ENCODE data around the gene GRIK1.

Gene GRIK1

DNA sequence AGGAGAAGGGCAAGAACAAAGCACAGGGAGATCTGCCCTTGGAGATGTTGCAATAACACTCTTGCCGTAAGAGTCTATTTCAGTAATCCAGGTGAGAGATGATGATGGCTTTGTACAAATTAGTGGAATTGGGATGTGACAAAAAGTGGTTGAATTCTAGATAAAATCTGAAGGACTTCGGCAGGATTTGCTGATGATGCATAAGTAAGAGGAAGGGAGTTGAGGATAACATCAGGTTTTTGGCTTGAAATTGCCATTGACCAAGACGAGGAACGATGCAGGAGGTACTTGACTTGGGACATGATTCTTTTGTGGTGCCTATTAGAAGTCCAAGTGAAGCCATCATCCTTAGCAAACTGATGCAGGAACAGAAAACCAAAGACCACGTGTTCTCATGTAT lies 238.1 kb downstream of the GRIK1 start:
- H3K27ac ChIP-seq: no peak overlapping the region
- TF ChIP-seq, protein P1, sequence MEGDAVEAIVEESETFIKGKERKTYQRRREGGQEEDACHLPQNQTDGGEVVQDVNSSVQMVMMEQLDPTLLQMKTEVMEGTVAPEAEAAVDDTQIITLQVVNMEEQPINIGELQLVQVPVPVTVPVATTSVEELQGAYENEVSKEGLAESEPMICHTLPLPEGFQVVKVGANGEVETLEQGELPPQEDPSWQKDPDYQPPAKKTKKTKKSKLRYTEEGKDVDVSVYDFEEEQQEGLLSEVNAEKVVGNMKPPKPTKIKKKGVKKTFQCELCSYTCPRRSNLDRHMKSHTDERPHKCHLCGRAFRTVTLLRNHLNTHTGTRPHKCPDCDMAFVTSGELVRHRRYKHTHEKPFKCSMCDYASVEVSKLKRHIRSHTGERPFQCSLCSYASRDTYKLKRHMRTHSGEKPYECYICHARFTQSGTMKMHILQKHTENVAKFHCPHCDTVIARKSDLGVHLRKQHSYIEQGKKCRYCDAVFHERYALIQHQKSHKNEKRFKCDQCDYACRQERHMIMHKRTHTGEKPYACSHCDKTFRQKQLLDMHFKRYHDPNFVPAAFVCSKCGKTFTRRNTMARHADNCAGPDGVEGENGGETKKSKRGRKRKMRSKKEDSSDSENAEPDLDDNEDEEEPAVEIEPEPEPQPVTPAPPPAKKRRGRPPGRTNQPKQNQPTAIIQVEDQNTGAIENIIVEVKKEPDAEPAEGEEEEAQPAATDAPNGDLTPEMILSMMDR (conservative IDR thresholded peaks at IDR 0.05): no peak
- no peak for TF ChIP-seq ZFX (IDR thresholded peaks at IDR 0.05)

DNA sequence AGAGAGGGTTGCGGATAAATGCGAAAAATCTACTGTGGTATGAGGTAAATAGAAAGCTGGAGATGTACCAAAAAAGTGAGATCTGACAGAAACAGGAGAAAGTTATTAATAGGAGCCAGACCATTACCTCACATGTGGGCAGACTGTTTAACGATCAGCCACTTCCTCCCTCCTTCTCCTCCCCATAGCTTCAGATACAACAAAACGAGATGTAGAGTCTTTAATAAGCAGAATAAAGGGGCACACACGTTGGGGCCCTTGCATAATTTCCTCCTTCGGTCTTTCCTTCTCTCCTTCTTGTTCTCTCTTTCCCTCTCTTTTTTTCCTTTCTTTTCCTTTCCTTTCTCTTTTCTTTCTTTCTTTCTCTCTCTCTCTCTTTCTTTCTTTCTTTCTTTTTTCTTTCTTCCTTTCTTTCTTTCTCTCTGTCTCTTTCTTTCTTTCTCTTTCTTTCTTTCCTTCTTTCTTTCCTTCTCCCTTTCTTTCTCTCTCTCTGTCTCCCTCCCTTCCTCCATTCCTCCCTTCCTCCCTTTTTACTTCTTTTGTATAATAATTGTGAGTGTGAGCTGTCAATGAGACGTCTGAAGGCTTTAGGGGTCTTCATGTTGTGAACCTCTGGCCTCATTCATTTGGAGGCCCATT lies 242.1 kb downstream of the GRIK1 start:
- TF ChIP-seq, protein P1 (conservative IDR thresholded peaks at IDR 0.05): no peak
- TF ChIP-seq ZFX (IDR thresholded peaks at IDR 0.05): no peak
- no peak overlapping the region for H3K27ac ChIP-seq

DNA sequence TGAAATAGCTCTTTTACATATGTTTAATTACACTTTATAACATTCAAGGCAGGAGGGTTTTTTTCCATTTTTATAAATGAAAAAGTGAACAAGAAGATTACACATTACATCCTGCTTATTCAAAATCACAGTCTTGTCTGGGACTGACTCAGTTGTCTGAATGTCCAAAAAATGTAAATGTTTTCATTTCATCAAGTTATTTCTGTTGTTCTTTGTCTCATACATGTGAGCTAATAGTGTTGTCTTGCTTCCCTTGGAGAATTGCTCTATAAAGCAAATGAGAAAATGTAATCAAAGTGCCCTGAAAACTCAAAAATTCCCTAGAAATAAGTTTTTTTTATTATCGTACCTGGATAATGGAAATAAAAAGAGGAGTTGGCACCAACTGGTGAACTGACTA lies 242.9 kb downstream of the GRIK1 start:
- H3K27ac ChIP-seq: no peak overlapping the region
- TF ChIP-seq, protein P1 (conservative IDR thresholded peaks at IDR 0.05): no peak
- TF ChIP-seq ZFX (IDR thresholded peaks at IDR 0.05): no peak

DNA sequence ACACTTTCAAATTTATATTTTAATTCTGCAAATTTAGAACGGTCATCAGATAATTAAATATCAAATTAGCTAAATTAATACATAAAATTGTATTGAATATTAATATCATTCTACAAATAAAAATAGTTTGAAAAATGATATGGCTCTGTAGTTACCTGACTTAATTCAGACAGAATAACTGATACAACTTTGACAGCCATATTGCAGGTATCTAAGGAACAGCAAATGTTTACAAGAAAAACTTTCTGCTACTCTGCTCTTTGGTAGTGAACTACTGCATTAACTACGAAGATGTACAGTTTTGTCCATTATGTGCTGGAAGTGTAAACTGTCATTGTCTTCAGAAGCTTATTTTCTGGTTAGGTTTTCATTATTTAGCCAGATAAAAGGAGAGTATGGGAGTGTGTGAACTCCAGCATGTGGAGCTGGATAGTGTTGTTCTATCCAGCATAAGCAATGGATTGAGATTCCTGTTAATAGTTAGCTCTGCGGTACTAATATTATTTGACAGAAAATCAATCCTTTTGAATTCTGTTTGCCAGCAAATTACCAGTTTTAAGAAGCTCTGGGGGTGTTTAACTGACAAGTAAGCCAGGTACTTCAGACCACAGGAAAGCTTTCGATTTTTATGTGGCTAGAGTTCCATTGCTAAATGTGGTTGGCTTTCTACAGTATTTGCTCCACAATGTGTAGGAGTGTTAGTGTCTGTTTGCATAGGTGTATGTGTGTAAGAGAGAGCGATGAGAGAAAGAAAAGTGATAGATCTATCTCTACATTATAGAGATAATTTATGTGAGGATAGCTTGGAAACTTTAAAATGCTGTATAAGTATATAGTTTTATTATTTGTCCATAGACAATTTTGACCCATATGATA lies 247.9 kb downstream of the GRIK1 start:
- TF ChIP-seq ZFX (IDR thresholded peaks at IDR 0.05): no peak
- TF ChIP-seq, protein P1 (conservative IDR thresholded peaks at IDR 0.05): no peak
- H3K27ac ChIP-seq: no peak overlapping the region

DNA sequence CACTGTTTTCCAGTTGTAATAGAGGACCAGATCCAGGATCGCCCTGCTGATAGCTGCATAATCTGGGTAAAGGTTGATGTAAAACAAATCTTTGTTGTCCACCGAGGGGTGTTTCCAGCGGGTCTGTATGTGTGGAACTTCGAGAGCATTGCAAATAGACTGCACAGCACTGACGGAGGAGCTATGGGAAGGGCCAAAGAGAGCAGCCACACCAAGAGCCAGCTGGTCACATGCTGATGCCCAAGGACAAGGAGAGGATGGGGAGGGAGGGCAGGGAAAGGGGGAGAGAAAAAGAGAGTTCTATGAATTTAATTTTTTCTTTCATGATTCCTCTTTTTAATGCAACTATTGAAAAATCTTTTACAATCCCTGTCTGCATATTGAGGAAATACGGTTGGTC lies 250.0 kb downstream of the GRIK1 start:
- H3K27ac ChIP-seq: no peak overlapping the region
- TF ChIP-seq, protein P1 (conservative IDR thresholded peaks at IDR 0.05): no peak
- TF ChIP-seq ZFX (IDR thresholded peaks at IDR 0.05): no peak

DNA sequence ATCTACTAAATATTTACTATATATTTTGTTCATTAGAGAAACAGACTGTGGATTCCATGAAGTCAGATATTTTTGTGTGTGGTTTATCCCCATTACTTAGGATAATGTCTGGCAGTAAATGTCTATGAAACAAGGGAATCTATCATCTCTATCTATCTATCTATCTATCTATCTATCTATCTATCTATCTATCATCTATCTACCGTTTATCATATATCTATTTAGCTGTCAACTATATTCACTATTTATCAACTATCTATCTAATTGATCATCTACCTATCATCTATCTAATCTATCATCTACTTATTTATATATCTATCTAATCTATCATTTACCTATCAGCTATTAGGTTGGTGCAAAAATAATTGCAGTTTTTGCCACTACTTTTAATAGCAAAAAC lies 255.7 kb downstream of the GRIK1 start:
- no peak overlapping the region for H3K27ac ChIP-seq
- TF ChIP-seq ZFX (IDR thresholded peaks at IDR 0.05): no peak

DNA sequence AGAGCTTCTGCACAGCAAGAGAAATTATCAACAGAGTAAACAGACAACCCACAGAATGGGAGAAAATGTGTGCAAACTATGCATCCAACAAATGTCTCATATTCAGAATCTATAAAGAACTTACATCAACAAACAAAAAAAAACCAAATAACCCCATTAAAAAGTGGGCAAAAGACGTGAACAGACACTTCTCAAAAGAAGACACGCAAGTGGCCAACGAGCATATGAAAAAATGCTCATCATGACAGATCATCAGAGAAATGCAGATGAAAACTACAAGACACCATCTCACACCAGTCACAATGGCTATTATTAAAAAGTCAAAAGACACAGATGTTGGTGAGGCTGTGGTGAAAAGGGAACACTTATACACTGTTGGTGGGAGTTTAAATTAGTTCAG lies 257.0 kb downstream of the GRIK1 start:
- no peak overlapping the region for H3K27ac ChIP-seq
- TF ChIP-seq, protein P1 (conservative IDR thresholded peaks at IDR 0.05): no peak
- no peak for TF ChIP-seq ZFX (IDR thresholded peaks at IDR 0.05)

Measured in C4-2B (cell line).